ENCODE data around the gene SLC6A8. TPM values are rescaled to one million over a fixed set of nuclear protein-coding genes. Genes with fewer than 3 reads are reported as not detected.

Gene SLC6A8
- total and polyA plus RNA-seq, 2 of the 4 experiments (the other 2 are of a cell fraction) = 7.2 to 25.5 TPM

- no peak for TF ChIP-seq CEBPB (IDR thresholded peaks at IDR 0.05; ENCODE audit: low read depth, low read length)
- TF ChIP-seq FOS (IDR thresholded peaks at IDR 0.05; ENCODE audit: low read depth, low read length) = no peak
- peak; percentile 19; the same call in 1 of the 2 replicates for TF ChIP-seq BHLHE40 (IDR thresholded peaks at IDR 0.05; ENCODE audit: low read depth, low read length)
Measured at GRCh38 chrX:153723351-153724251, 35.9 kb downstream of the SLC6A8 start (continued).
